ENCODE results near the gene RARB. TPM values are rescaled to one million over a fixed set of nuclear protein-coding genes. Genes with fewer than 3 reads are reported as not detected.

RARB gene
- total and polyA plus RNA-seq, 9 of the 15 experiments (the other 6 are each of a cell fraction or from before 2014, with no cell fraction given), result 0.15 to 1.3 (median 0.27) TPM

- no peak for FAIRE-seq
- in situ Hi-C loops (cut with MboI), result no loop called here
- Histone ChIP-seq H3K9ac (ENCODE audit: insufficient read depth in 1 of 2, low read depth in 2 of 2, low read length in 2 of 2) (peak overlapping the region in 1 of 2 experiments; percentile 46; a peak in 1 of 4 replicates), H3K4me2 (ENCODE audit: insufficient read depth, low read length) (no peak overlapping the region), H3K4me3 (no peak overlapping the region), H4K20me1 (replicated peaks; ENCODE audit: control insufficient read depth, insufficient read depth, low read length) (0 out of 2 replicates have a peak, but pooled peaks cover 2% of the 10 kb centered on the region), H3K9me1 (ENCODE audit: control insufficient read depth, insufficient read depth, low read length) (no peaks in the 10 kb centered on the region), H2AFZ (ENCODE audit: low read depth, low read length) (no peak overlapping the region), H3K27me3 (ENCODE audit: control insufficient read depth in 2 of 2, insufficient read depth in 2 of 2, low read length in 2 of 2) (peaks cover 19 to 41% of the 10 kb centered on the region in 2 experiments), H3K79me2 (ENCODE audit: control insufficient read depth, insufficient read depth, low read length) (no peaks in the 10 kb centered on the region), H3K27ac (ENCODE audit: extremely low read depth, low read depth, low read length) (no peak overlapping the region), H3K4me1 (replicated peaks in 1 of 2; ENCODE audit: control insufficient read depth in 2 of 2, insufficient read depth in 2 of 2, low read length in 2 of 2) (peaks cover 0 to 16% of the 10 kb centered on the region in 2 experiments; a peak in 3 of 5 replicates), H3K36me3 (ENCODE audit: control insufficient read depth, insufficient read depth, low read length) (no peaks in the 10 kb centered on the region), H3K9me3 (replicated peaks; ENCODE audit: control insufficient read depth, insufficient read depth, low read depth, low read length) (no peaks in the 10 kb centered on the region)
- TF ChIP-seq DLX4 (CRISPR knock-in tag; IDR thresholded peaks at IDR 0.05) (no peak), HMGXB4 (CRISPR knock-in tag; IDR thresholded peaks at IDR 0.05) (no peak), JUNB (CRISPR knock-in tag; conservative IDR thresholded peaks at IDR 0.05) (no peak), COPS2 (conservative IDR thresholded peaks at IDR 0.05) (no peak), E2F5 (CRISPR knock-in tag; IDR thresholded peaks at IDR 0.05) (no peak)
- POLR2A ChIA-PET, result no interaction called here
- no peak for DNase-seq (ENCODE audit: extremely low read depth in 1 of 4, low spot score in 3 of 4)
- no peak for ATAC-seq
- BruUV-seq (replicated peaks), result no TSS peak
- 4% methylated on average over 9 of the region's 11 CpGs for WGBS (ENCODE audit: insufficient coverage, low coverage, missing lambda C conversion rate)
- CTCF ChIA-PET (ENCODE audit: low intra/inter-chr PET ratio), result no interaction called here
- intact Hi-C loops (cut with micrococcal nuclease), result no loop called here
Measured at GRCh38 chr3:25586553-25586952, 158.5 kb downstream of the RARB start.

Measured in K562 (cell line).